Osteoblast (primary cell): ENCODE measurements around the gene CTNNA2. TPM values are rescaled to one million over a fixed set of nuclear protein-coding genes. Genes with fewer than 3 reads are reported as not detected.

Experiments
- DNase-seq: peaks from one replicate; pipeline ENCODE4 v3.0.0; 2011; ENCODE audit warnings: low spot score, mixed read lengths; ENCODE audit not compliant: insufficient read length; ENCODE audit errors: missing footprints
- H2AFZ ChIP-seq: 2 replicates; pipeline ENCODE4 v1.6.0; 2011; ENCODE audit warnings: mild to moderate bottlenecking, low read length
- H3K27ac ChIP-seq: 2 replicates; pipeline ENCODE4 v1.5.1; 2011; ENCODE audit warnings: mild to moderate bottlenecking, low read depth, low read length, moderate library complexity
- H3K27me3 ChIP-seq: 2 replicates; pipeline ENCODE4 v1.6.0; 2012; ENCODE audit warnings: mild to moderate bottlenecking, control low read depth, inconsistent platforms, low read length, moderate library complexity; ENCODE audit not compliant: insufficient read depth
- H3K36me3 ChIP-seq: 2 replicates; pipeline ENCODE4 v1.5.1; 2011; ENCODE audit warnings: mild to moderate bottlenecking, low read length, control low read depth, moderate library complexity; ENCODE audit not compliant: insufficient read depth
- H3K4me1 ChIP-seq: 2 replicates; pipeline ENCODE4 v1.5.1; 2011; ENCODE audit warnings: mild to moderate bottlenecking, low read length, control low read depth, moderate library complexity; ENCODE audit not compliant: insufficient read depth
- H3K4me2 ChIP-seq: 2 replicates; pipeline ENCODE4 v1.6.0; 2011; ENCODE audit warnings: mild to moderate bottlenecking, low read length; ENCODE audit not compliant: insufficient read depth
- H3K4me3 ChIP-seq: fragments of 200-600 bp; sonication (generic); 3 replicates; pipeline ENCODE4 v1.5.1; 2012; ENCODE audit warnings: mild to moderate bottlenecking, low read length, inconsistent platforms; ENCODE audit not compliant: insufficient read depth
- H3K79me2 ChIP-seq: 2 replicates; pipeline ENCODE4 v1.6.0; 2012; ENCODE audit warnings: mild to moderate bottlenecking, low read length, control low read depth, inconsistent platforms; ENCODE audit not compliant: insufficient read depth
- H3K9me3 ChIP-seq: 2 replicates; pipeline ENCODE4 v1.5.1; 2011; ENCODE audit warnings: low read depth, low read length, control low read depth
- H4K20me1 ChIP-seq: 2 replicates; pipeline ENCODE4 v1.6.0; 2012; ENCODE audit warnings: mild to moderate bottlenecking, low read length, control low read depth; ENCODE audit not compliant: insufficient read depth
- total RNA-seq: library from RNA; depleted of rRNA; stranded (reverse); fragments of >200 nt; gene quantifications from 2 replicates; pipeline ENCODE4 v1.2.3, GENCODE V29; 2012
- TF ChIP-seq, protein P1 (sequence below): IDR thresholded peaks from 2 replicates; pipeline ENCODE4 v1.5.1; 2011; ENCODE audit warnings: mild to moderate bottlenecking, low read depth, low read length, moderate library complexity; ENCODE audit errors: extremely low read depth

Gene CTNNA2
- total RNA-seq, 1 donor = not detected

GRCh38 chr2:80476535-80477117 is 963.8 kb downstream of the CTNNA2 start:
- Histone ChIP-seq H4K20me1 (no peaks in the 10 kb centered on the region), H3K9me3 (no peaks in the 10 kb centered on the region), H3K4me1 (no peaks in the 10 kb centered on the region), H3K27me3 (no peaks in the 10 kb centered on the region), H3K27ac (no peak overlapping the region), H3K4me3 (no peak overlapping the region), H3K36me3 (no peaks in the 10 kb centered on the region), H3K4me2 (no peak overlapping the region), H2AFZ (no peak overlapping the region), H3K79me2 (no peaks in the 10 kb centered on the region)
- DNase-seq = no peak
- TF ChIP-seq, protein P1, sequence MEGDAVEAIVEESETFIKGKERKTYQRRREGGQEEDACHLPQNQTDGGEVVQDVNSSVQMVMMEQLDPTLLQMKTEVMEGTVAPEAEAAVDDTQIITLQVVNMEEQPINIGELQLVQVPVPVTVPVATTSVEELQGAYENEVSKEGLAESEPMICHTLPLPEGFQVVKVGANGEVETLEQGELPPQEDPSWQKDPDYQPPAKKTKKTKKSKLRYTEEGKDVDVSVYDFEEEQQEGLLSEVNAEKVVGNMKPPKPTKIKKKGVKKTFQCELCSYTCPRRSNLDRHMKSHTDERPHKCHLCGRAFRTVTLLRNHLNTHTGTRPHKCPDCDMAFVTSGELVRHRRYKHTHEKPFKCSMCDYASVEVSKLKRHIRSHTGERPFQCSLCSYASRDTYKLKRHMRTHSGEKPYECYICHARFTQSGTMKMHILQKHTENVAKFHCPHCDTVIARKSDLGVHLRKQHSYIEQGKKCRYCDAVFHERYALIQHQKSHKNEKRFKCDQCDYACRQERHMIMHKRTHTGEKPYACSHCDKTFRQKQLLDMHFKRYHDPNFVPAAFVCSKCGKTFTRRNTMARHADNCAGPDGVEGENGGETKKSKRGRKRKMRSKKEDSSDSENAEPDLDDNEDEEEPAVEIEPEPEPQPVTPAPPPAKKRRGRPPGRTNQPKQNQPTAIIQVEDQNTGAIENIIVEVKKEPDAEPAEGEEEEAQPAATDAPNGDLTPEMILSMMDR = no peak

- H2AFZ ChIP-seq = no peak overlapping the region
- H3K36me3 ChIP-seq = no peaks in the 10 kb centered on the region
- H3K27ac ChIP-seq = no peak overlapping the region
- H3K9me3 ChIP-seq = no peaks in the 10 kb centered on the region
- H3K79me2 ChIP-seq = no peaks in the 10 kb centered on the region
- TF ChIP-seq, protein P1 = no peak
- no peak overlapping the region for H3K4me2 ChIP-seq
- no peaks in the 10 kb centered on the region for H3K27me3 ChIP-seq
- no peak for DNase-seq
- H4K20me1 ChIP-seq = no peaks in the 10 kb centered on the region
- H3K4me3 ChIP-seq = no peak overlapping the region
- no peaks in the 10 kb centered on the region for H3K4me1 ChIP-seq
Observed at GRCh38 chr2:80482276-80482675, 969.4 kb downstream of the CTNNA2 start.

- Histone ChIP-seq H3K27me3 (no peaks in the 10 kb centered on the region), H3K36me3 (no peaks in the 10 kb centered on the region), H3K4me2 (peak overlapping the region; percentile 23), H3K27ac (peak overlapping the region; percentile 32), H3K9me3 (no peaks in the 10 kb centered on the region), H3K4me1 (peaks cover 8% of the 10 kb centered on the region), H4K20me1 (no peaks in the 10 kb centered on the region), H3K4me3 (no peak overlapping the region), H2AFZ (peak overlapping the region; percentile 63), H3K79me2 (no peaks in the 10 kb centered on the region)
- TF ChIP-seq, protein P1 = no peak
- no peak for DNase-seq
Observed at GRCh38 chr2:80489717-80490116, 976.9 kb downstream of the CTNNA2 start.

DNA sequence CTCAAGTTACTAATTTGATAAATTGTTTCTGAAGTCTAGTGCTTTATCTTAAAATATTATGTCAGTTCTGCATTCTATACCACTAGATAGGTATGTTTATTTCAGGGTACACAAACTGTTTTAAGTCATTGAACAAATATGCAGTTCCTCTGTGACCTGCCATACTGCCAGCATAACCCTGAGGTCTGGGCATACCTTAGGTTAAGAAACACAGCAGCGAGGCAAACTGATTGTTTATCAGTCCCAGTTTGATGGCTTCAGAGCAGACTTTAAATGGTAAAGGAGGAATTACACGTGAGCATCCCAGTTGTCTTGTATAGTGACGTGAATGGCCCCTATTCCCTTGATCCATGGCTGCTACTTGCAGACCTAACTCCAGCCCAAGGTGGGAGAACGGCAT is 978.1 kb downstream of the CTNNA2 start:
- H3K79me2 ChIP-seq = no peaks in the 10 kb centered on the region
- no peak overlapping the region for H2AFZ ChIP-seq
- H4K20me1 ChIP-seq = no peaks in the 10 kb centered on the region
- H3K4me1 ChIP-seq = peaks cover 8% of the 10 kb centered on the region
- no peak overlapping the region for H3K4me3 ChIP-seq
- no peak for DNase-seq
- no peaks in the 10 kb centered on the region for H3K36me3 ChIP-seq
- no peak overlapping the region for H3K27ac ChIP-seq
- no peaks in the 10 kb centered on the region for H3K9me3 ChIP-seq
- no peak overlapping the region for H3K4me2 ChIP-seq
- H3K27me3 ChIP-seq = no peaks in the 10 kb centered on the region
- TF ChIP-seq, protein P1 = no peak
